Esophagus squamous epithelium (tissue), 4 donors: Measurements from ENCODE around the gene MTX2.

Experiments
- POLR2A ChIP-seq, 4 donors: fragments of 450-650 bp; IDR thresholded peaks; one replicate each; pipeline ENCODE4 v1.6.1; 2017; ENCODE audit warnings: antibody characterized with exemption in 4 of 4, mild to moderate bottlenecking in 4 of 4, moderate library complexity in 3 of 4
- TF ChIP-seq, protein P1 (sequence below), 6 experiments: fragments of 450-650 bp in 4 of 6; fragments of 200-600 bp in 2 of 6; sonication (generic) in 2 of 6; IDR thresholded peaks; one replicate each; pipeline ENCODE4 v1.5.1; 2016 to 2019; ENCODE audit warnings: antibody characterized with exemption in 6 of 6, mild to moderate bottlenecking in 4 of 6, moderate library complexity in 4 of 6

DNA sequence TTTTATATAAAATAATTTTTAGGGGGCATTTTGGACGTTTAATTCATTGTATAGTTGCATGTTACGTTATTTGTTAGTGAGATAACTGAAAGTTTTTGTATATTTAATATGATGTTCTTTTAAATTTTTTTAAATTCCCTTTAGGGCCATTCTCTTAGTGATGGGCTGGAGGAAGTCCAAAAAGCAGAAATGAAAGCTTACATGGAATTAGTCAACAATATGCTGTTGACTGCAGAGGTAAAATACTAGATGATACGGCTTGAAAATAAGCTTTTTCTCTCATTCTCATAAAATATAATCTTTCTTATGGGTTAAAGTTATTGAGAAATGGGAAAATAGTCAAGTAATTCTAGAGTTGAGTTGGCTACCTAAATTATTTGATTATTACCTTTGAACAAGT is 58.9 kb downstream of the MTX2 start:
- TF ChIP-seq, protein P1, sequence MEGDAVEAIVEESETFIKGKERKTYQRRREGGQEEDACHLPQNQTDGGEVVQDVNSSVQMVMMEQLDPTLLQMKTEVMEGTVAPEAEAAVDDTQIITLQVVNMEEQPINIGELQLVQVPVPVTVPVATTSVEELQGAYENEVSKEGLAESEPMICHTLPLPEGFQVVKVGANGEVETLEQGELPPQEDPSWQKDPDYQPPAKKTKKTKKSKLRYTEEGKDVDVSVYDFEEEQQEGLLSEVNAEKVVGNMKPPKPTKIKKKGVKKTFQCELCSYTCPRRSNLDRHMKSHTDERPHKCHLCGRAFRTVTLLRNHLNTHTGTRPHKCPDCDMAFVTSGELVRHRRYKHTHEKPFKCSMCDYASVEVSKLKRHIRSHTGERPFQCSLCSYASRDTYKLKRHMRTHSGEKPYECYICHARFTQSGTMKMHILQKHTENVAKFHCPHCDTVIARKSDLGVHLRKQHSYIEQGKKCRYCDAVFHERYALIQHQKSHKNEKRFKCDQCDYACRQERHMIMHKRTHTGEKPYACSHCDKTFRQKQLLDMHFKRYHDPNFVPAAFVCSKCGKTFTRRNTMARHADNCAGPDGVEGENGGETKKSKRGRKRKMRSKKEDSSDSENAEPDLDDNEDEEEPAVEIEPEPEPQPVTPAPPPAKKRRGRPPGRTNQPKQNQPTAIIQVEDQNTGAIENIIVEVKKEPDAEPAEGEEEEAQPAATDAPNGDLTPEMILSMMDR (IDR thresholded peaks at IDR 0.05): no peak
- TF ChIP-seq POLR2A (IDR thresholded peaks at IDR 0.05): no peak
